GM19395 (cell line): Measurements from ENCODE around the gene BMERB1.
"Not testable (repeated sequence)": the region's sequence is repeated elsewhere in the genome, so short reads cannot be mapped to it uniquely, and the experiment has no call there.

Experiments used
- ATAC-seq: cut with Tn5 transposase; IDR thresholded peaks from one replicate; pipeline ENCODE4 v1.9.1; 2021; ENCODE audit warnings: mild to moderate bottlenecking, moderate library complexity; ENCODE audit not compliant: unreplicated experiment

Gene BMERB1

GRCh38 chr16:15434425-15435215 lies at the start of gene BMERB1:
TSS of gene BMERB1 (plus strand) at chr16:15434588. CDS start at chr16:15434654, 66 bp downstream.
- no peak for ATAC-seq

GRCh38 chr16:15388060-15388459 lies 46.3 kb upstream of the BMERB1 start:
- ATAC-seq, result not testable (repeated sequence)

GRCh38 chr16:15389916-15390315 lies 44.5 kb upstream of the BMERB1 start:
- ATAC-seq, result not testable (repeated sequence)

- ATAC-seq, result not testable (repeated sequence)
These were observed 41.4 kb upstream of the BMERB1 start for GRCh38 chr16:15393025-15393424.

- not testable (repeated sequence) for ATAC-seq
These were observed 38.5 kb upstream of the BMERB1 start, which contains the start of gene MPV17L for GRCh38 chr16:15395631-15396508. TSS of gene MPV17L (plus strand) at chr16:15395754. CDS start at chr16:15395898, 144 bp downstream.

GRCh38 chr16:15396509-15396829 lies 37.9 kb upstream of the BMERB1 start:
- not testable (repeated sequence) for ATAC-seq

GRCh38 chr16:15396948-15397594 lies 37.3 kb upstream of the BMERB1 start:
- no peak for ATAC-seq

GRCh38 chr16:15398618-15399316 lies 35.6 kb upstream of the BMERB1 start:
- ATAC-seq, result no peak

- no peak for ATAC-seq
These were observed 35.1 kb upstream of the BMERB1 start for GRCh38 chr16:15399317-15399716.

GRCh38 chr16:15400314-15400713 lies 34.1 kb upstream of the BMERB1 start:
- not testable (repeated sequence) for ATAC-seq

- ATAC-seq, result no peak
These were observed 32.4 kb upstream of the BMERB1 start for GRCh38 chr16:15401972-15402371.

GRCh38 chr16:15403392-15403995 lies 30.9 kb upstream of the BMERB1 start:
- ATAC-seq, result no peak

- not testable (repeated sequence) for ATAC-seq
These were observed 30.3 kb upstream of the BMERB1 start for GRCh38 chr16:15404091-15404490.

- no peak for ATAC-seq
These were observed 29.6 kb upstream of the BMERB1 start for GRCh38 chr16:15404792-15405191.

- ATAC-seq, result not testable (repeated sequence)
These were observed 26.6 kb upstream of the BMERB1 start for GRCh38 chr16:15407756-15408155.

- not testable (repeated sequence) for ATAC-seq
These were observed 24.9 kb upstream of the BMERB1 start for GRCh38 chr16:15409476-15409875.

- ATAC-seq, result no peak
These were observed 18.8 kb upstream of the BMERB1 start for GRCh38 chr16:15415511-15415985.

GRCh38 chr16:15417197-15417596 lies 17.2 kb upstream of the BMERB1 start:
- ATAC-seq, result no peak

GRCh38 chr16:15418206-15418605 lies 16.2 kb upstream of the BMERB1 start:
- ATAC-seq, result no peak

GRCh38 chr16:15421696-15422095 lies 12.7 kb upstream of the BMERB1 start:
- not testable (repeated sequence) for ATAC-seq
